Parathyroid adenoma (tissue), 2 donors: ENCODE data around the gene MIPOL1.

Experiments
- H2AFZ ChIP-seq: fragments of 300-600 bp; sonication (generic); one replicate; pipeline ENCODE4 v1.7.0; 2017; ENCODE audit warnings: antibody characterized with exemption, mild to moderate bottlenecking
- H3K27ac ChIP-seq: fragments of 300-600 bp; sonication (generic); one replicate; pipeline ENCODE4 v1.7.0; 2017
- H3K27me3 ChIP-seq: fragments of 300-600 bp; sonication (generic); one replicate; pipeline ENCODE4 v1.7.0; 2017; ENCODE audit warnings: low read length; ENCODE audit not compliant: control insufficient read depth, insufficient read depth
- H3K36me3 ChIP-seq: fragments of 300-600 bp; sonication (generic); one replicate; pipeline ENCODE4 v1.7.0; 2017; ENCODE audit warnings: low read length; ENCODE audit not compliant: control insufficient read depth, insufficient read depth
- H3K4me1 ChIP-seq: fragments of 300-600 bp; sonication (generic); one replicate; pipeline ENCODE4 v1.7.0; 2017; ENCODE audit warnings: control low read depth
- H3K4me2 ChIP-seq: fragments of 300-600 bp; sonication (generic); one replicate; pipeline ENCODE4 v1.7.0; 2017; ENCODE audit warnings: low read length
- H3K4me3 ChIP-seq: fragments of 300-600 bp; sonication (generic); one replicate; pipeline ENCODE4 v1.7.0; 2017; ENCODE audit warnings: low read depth, low read length
- H3K79me2 ChIP-seq: fragments of 300-600 bp; sonication (generic); one replicate; pipeline ENCODE4 v1.7.0; 2017; ENCODE audit warnings: control low read depth
- H3K9ac ChIP-seq: fragments of 300-600 bp; sonication (generic); one replicate; pipeline ENCODE4 v1.7.0; 2017; ENCODE audit warnings: mild to moderate bottlenecking
- H3K9me3 ChIP-seq: fragments of 300-600 bp; sonication (generic); one replicate; pipeline ENCODE4 v1.7.0; 2017; ENCODE audit warnings: low read length; ENCODE audit not compliant: control insufficient read depth
- TF ChIP-seq, protein P1 (sequence below): fragments of 300-600 bp; sonication (generic); IDR thresholded peaks from one replicate; pipeline ENCODE4 v1.7.0; 2017; ENCODE audit warnings: antibody characterized with exemption, mild to moderate bottlenecking
- donor health status: primary hyperparathyroidism.

Gene MIPOL1, protein sequence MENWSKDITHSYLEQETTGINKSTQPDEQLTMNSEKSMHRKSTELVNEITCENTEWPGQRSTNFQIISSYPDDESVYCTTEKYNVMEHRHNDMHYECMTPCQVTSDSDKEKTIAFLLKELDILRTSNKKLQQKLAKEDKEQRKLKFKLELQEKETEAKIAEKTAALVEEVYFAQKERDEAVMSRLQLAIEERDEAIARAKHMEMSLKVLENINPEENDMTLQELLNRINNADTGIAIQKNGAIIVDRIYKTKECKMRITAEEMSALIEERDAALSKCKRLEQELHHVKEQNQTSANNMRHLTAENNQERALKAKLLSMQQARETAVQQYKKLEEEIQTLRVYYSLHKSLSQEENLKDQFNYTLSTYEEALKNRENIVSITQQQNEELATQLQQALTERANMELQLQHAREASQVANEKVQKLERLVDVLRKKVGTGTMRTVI

DNA sequence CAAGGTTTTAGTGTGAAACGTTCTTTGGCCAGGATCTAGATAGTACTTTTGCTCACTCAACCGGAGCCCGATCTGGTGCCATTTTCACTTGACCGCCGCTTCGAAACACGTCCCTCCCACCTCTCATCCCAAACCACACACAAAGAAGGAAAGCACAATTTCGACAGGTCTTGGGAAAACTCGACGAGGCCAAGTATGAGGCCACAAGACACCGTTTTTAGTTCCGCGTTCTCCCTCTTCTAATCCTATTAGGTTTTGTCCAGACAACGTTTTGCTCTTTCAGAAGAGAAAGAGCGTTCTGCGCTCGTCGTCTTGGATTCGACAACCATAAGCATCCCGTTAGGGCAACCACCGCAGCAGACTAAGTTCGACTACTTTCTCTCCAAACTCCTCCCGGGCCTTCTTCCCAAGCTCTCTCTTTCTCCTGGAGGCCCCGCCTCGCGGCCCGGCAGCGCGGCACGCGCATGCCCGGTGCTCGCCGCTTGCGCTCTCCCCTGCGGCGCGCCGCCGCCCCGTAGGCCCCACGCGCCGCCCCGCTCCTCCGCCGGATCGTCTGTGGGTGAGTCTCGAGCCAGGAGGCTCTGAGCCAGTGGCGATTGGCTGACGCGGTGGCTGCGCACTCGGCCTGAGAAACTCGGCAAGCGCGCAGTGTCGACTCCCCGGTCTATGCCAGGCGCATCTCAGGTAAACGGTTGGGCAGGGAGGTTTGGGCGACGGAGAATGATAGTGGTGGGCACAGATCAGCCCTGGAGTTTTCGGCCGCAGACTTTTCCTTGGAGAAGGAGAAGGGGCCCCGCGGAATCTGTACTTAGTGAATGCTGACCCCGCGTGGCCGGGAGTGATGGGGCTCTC, at the start of gene MIPOL1:
Gene MIPOL1 (plus strand): TSS at position 517 of the 852 bp plus-strand sequence. CDS start 49,952 bp downstream, outside the sequence.
- Histone ChIP-seq H3K27ac (peak within 1 kb of the TSS; percentile 85), H3K79me2 (no peaks in the 10 kb centered on the region), H3K27me3 (no peaks in the 10 kb centered on the region), H3K4me3 (peak within 1 kb of the TSS; percentile 96), H2AFZ (peak within 1 kb of the TSS; percentile 96), H3K36me3 (no peaks in the 10 kb centered on the region), H3K9ac (peak within 1 kb of the TSS; percentile 32), H3K9me3 (no peaks in the 10 kb centered on the region), H3K4me2 (peak within 1 kb of the TSS; percentile 99), H3K4me1 (no peaks in the 10 kb centered on the region)
- TF ChIP-seq, protein P1, sequence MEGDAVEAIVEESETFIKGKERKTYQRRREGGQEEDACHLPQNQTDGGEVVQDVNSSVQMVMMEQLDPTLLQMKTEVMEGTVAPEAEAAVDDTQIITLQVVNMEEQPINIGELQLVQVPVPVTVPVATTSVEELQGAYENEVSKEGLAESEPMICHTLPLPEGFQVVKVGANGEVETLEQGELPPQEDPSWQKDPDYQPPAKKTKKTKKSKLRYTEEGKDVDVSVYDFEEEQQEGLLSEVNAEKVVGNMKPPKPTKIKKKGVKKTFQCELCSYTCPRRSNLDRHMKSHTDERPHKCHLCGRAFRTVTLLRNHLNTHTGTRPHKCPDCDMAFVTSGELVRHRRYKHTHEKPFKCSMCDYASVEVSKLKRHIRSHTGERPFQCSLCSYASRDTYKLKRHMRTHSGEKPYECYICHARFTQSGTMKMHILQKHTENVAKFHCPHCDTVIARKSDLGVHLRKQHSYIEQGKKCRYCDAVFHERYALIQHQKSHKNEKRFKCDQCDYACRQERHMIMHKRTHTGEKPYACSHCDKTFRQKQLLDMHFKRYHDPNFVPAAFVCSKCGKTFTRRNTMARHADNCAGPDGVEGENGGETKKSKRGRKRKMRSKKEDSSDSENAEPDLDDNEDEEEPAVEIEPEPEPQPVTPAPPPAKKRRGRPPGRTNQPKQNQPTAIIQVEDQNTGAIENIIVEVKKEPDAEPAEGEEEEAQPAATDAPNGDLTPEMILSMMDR, result no peak

DNA sequence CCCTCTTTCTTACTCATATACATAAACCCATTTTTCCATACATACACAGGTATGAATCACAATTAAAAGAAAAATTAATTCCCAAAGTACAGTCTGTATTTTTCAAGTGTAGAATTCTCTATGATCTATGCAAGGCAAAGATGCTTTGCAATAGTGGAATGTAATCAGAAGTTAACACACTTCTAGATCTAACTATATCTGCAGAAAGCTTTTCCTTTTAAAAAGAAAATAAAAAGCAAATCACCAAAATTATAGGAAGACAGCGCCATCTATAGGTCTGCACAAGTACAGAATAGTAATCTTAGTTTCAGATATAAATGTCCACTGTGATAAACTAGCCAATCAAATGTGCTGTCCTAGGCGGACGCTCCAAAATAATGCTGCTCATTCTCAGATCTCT, 47.3 kb upstream of the MIPOL1 start:
- Histone ChIP-seq H3K27ac (no peak overlapping the region), H3K4me1 (no peaks in the 10 kb centered on the region), H3K27me3 (no peaks in the 10 kb centered on the region), H3K9me3 (no peaks in the 10 kb centered on the region), H2AFZ (no peak overlapping the region), H3K4me2 (peak overlapping the region; percentile 5), H3K36me3 (no peaks in the 10 kb centered on the region), H3K4me3 (no peak overlapping the region), H3K9ac (no peak overlapping the region), H3K79me2 (no peaks in the 10 kb centered on the region)
- TF ChIP-seq, protein P1, result peak; percentile 69

DNA sequence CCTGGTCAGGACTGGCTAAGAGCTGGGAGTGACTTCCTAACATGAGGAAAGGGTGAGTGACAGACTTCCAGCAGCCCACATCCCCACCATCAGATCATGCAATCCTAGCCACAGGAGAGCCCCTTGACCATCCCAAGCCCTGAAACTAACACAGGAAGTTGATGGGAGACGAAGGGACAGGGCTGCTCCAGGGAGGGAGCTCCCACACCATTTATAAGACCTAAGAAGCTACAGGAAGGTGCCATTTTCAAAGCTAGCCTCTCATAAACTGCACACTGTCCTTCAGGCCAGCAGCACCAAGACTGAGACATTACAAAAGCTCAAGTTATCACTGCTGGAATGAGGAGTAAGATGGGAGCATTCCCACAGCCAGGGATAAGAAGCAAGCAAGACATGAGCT, 44.7 kb upstream of the MIPOL1 start:
- Histone ChIP-seq H3K9me3 (no peaks in the 10 kb centered on the region), H3K79me2 (no peaks in the 10 kb centered on the region)

DNA sequence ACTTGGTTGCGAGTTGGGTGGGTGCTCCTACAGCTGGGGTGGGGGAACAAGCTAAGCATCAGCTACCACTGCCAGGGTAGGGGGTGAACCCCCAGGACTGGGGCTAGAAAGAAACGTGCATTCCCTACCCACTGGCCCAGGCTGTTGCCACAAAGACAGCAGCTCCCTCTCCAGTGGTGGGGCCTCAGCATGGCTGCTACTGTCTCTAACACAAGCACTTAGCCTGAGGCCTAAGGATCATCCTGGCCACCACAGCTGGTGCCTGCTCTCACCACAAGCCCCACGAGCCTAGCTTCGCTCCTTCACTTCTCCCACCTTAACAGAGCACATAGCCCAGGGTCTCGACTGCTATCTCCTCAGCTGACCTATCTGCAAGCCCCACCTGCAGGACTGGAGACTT, 44.3 kb upstream of the MIPOL1 start:
- TF ChIP-seq, protein P1, result no peak
- Histone ChIP-seq H2AFZ (no peak overlapping the region), H3K27ac (no peak overlapping the region), H3K79me2 (no peaks in the 10 kb centered on the region), H3K27me3 (no peaks in the 10 kb centered on the region), H3K9me3 (no peaks in the 10 kb centered on the region), H3K4me3 (no peak overlapping the region), H3K9ac (no peak overlapping the region), H3K4me1 (no peaks in the 10 kb centered on the region), H3K36me3 (no peaks in the 10 kb centered on the region), H3K4me2 (no peak overlapping the region)

More for the DNA sequence above, 44.7 kb upstream of the MIPOL1 start:
- Histone ChIP-seq H3K27me3 (no peaks in the 10 kb centered on the region), H2AFZ (no peak overlapping the region), H3K9ac (no peak overlapping the region), H3K4me1 (no peaks in the 10 kb centered on the region), H3K4me3 (no peak overlapping the region), H3K36me3 (no peaks in the 10 kb centered on the region), H3K27ac (no peak overlapping the region), H3K4me2 (no peak overlapping the region)
- TF ChIP-seq, protein P1, result no peak
